ENCODE results near the gene TCF12. TPM values are rescaled to one million over a fixed set of nuclear protein-coding genes. Genes with fewer than 3 reads are reported as not detected.
A peak's percentile ranks its signal among the peaks of the same experiment; 100 is the strongest.

TCF12 gene
- total RNA-seq, 1 experiment from 2014 or later = 76.7 TPM

- Mint-ChIP-seq H3K36me3 (ENCODE audit: insufficient read depth in 1 of 3, low read depth in 3 of 3) (no peaks in the 10 kb centered on the region; a peak in 1 of 7 replicates), H3K4me1 (peaks cover 18 to 21% of the 10 kb centered on the region in 2 experiments), H3K9me3 (no peaks in the 10 kb centered on the region), H3K27me3 (ENCODE audit: low read depth) (no peaks in the 10 kb centered on the region), H3K4me3 (no peak overlapping the region), H3K27ac (peak overlapping the region; percentile 31 to 85 (median 71); a peak in 5 of 7 replicates)
- no peak overlapping the region for H3K23ac ChIP-seq (ENCODE audit: insufficient read length, low read depth, low read length)
- H3K27me3 ChIP-seq (ENCODE audit: insufficient read depth, low read length) = no peaks in the 10 kb centered on the region
- no peak overlapping the region for H3K27ac ChIP-seq (ENCODE audit: insufficient read length, low read depth, low read length)
- no peak overlapping the region for H3K4me2 ChIP-seq (ENCODE audit: insufficient read depth, insufficient read length, low read length)
- H2AK5ac ChIP-seq (ENCODE audit: insufficient read length, low read length) = no peak overlapping the region
- H2BK12ac ChIP-seq (ENCODE audit: insufficient read length, low read depth, low read length) = no peak overlapping the region
- H4K8ac ChIP-seq (replicated peaks; ENCODE audit: insufficient read length, low read depth, low read length) = no peak overlapping the region
- TF ChIP-seq, protein P1, sequence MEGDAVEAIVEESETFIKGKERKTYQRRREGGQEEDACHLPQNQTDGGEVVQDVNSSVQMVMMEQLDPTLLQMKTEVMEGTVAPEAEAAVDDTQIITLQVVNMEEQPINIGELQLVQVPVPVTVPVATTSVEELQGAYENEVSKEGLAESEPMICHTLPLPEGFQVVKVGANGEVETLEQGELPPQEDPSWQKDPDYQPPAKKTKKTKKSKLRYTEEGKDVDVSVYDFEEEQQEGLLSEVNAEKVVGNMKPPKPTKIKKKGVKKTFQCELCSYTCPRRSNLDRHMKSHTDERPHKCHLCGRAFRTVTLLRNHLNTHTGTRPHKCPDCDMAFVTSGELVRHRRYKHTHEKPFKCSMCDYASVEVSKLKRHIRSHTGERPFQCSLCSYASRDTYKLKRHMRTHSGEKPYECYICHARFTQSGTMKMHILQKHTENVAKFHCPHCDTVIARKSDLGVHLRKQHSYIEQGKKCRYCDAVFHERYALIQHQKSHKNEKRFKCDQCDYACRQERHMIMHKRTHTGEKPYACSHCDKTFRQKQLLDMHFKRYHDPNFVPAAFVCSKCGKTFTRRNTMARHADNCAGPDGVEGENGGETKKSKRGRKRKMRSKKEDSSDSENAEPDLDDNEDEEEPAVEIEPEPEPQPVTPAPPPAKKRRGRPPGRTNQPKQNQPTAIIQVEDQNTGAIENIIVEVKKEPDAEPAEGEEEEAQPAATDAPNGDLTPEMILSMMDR (conservative IDR thresholded peaks at IDR 0.05) = peak; percentile 27; the same call in 2 of the 3 replicates
- peak; percentile 58 for DNase-seq
- no peak overlapping the region for H2BK5ac ChIP-seq (ENCODE audit: insufficient read length, low read length)
- H2BK20ac ChIP-seq (ENCODE audit: low read depth, low read length, poor library complexity, severe bottlenecking) = no peak overlapping the region
- no peak overlapping the region for H2BK120ac ChIP-seq (ENCODE audit: low read depth, low read length, poor library complexity, severe bottlenecking)
- H3K18ac ChIP-seq (ENCODE audit: insufficient read length, low read depth, low read length) = no peak overlapping the region
- H3T11ph ChIP-seq (ENCODE audit: low read length) = no peak overlapping the region
- no CpG with 5 or more reads among the region's 9 CpGs for WGBS (ENCODE audit: extremely low coverage, insufficient read length, low lambda C conversion rate)
- H3K9me3 ChIP-seq (ENCODE audit: control insufficient read depth, low read depth, low read length) = no peaks in the 10 kb centered on the region
- no peaks in the 10 kb centered on the region for H3K79me1 ChIP-seq (ENCODE audit: insufficient read depth, low read depth, low read length, poor library complexity, severe bottlenecking)
- H4K91ac ChIP-seq (ENCODE audit: insufficient read length, low read depth, low read length) = no peak overlapping the region
- H2AFZ ChIP-seq (ENCODE audit: low read length) = no peak overlapping the region
- H3K56ac ChIP-seq (ENCODE audit: insufficient read length, low read depth, low read length) = no peak overlapping the region
- H3K14ac ChIP-seq (ENCODE audit: insufficient read depth, low read length) = no peak overlapping the region
- H3K4me1 ChIP-seq (ENCODE audit: insufficient read depth, low read length) = peaks cover 7% of the 10 kb centered on the region; the same call in 1 of the 2 replicates
- no peak overlapping the region for H2BK15ac ChIP-seq (ENCODE audit: low read depth, low read length)
- H4K5ac ChIP-seq (ENCODE audit: insufficient read length, low read depth, low read length) = no peak overlapping the region
- H3K79me2 ChIP-seq (ENCODE audit: insufficient read depth, low read length) = no peaks in the 10 kb centered on the region
- H3K9ac ChIP-seq (ENCODE audit: extremely low read depth, insufficient read length, low read length) = no peak overlapping the region
- no peak overlapping the region for H3K4ac ChIP-seq (ENCODE audit: low read depth, low read length)
- no peaks in the 10 kb centered on the region for H4K20me1 ChIP-seq (ENCODE audit: control insufficient read depth, insufficient read depth, insufficient read length)
- H3K23me2 ChIP-seq (ENCODE audit: insufficient read length, low read depth, low read length, poor library complexity, severe bottlenecking) = no peaks in the 10 kb centered on the region
Observed at GRCh38 chr15:57296473-57297162, 378.2 kb downstream of the TCF12 start.

All from H9 (cell line).